HCT116 (cell line): ENCODE measurements around the gene KMT2D.

ENCODE experiments used
- CTCF ChIP-seq, 3 experiments: fragments of 200-600 bp in 1 of 3; sonication (generic) in 1 of 3; IDR thresholded peaks in 2 of 3; conservative IDR thresholded peaks in 1 of 3; 2 replicates each; pipeline ENCODE4 v1.5.1; 2012 to 2017; ENCODE audit warnings: low read depth in 2 of 3, low read length in 2 of 3, antibody characterized with exemption in 1 of 3, borderline replicate concordance in 1 of 3, control low read depth in 1 of 3, mild to moderate bottlenecking in 1 of 3, mixed read lengths in 1 of 3, mixed run types in 1 of 3, moderate library complexity in 1 of 3; ENCODE audit not compliant: insufficient read depth in 1 of 3
- EZH2 ChIP-seq: fragments of 200-600 bp; sonication (generic); IDR thresholded peaks from 2 replicates; pipeline ENCODE4 v1.6.1; 2017; ENCODE audit warnings: antibody characterized with exemption, mixed run types
- POLR2A ChIP-seq: IDR thresholded peaks from 2 replicates; pipeline ENCODE4 v1.7.0; 2011; ENCODE audit warnings: borderline replicate concordance; ENCODE audit not compliant: insufficient read depth, insufficient read length; ENCODE audit errors: extremely low read depth
- POLR2AphosphoS5 ChIP-seq: IDR thresholded peaks from 2 replicates; pipeline ENCODE4 v1.6.1; 2011; ENCODE audit warnings: mild to moderate bottlenecking, low read depth, low read length, moderate library complexity
- RAD21 ChIP-seq: IDR thresholded peaks from 2 replicates; pipeline ENCODE4 v1.6.1; 2012; ENCODE audit warnings: low read depth, mild to moderate bottlenecking
- REST ChIP-seq: IDR thresholded peaks from 2 replicates; pipeline ENCODE4 v1.6.1; 2012; ENCODE audit warnings: low read depth
- YY1 ChIP-seq: IDR thresholded peaks from 2 replicates; pipeline ENCODE4 v1.6.1; 2011; ENCODE audit warnings: low read length, low read depth, moderate library complexity, mild to moderate bottlenecking; ENCODE audit not compliant: insufficient replicate concordance; ENCODE audit errors: extremely low read depth
- ZFX ChIP-seq: fragments of 450-650 bp; IDR thresholded peaks from 2 replicates; pipeline ENCODE4 v1.6.1; 2017

- TF ChIP-seq RAD21, result no peak
- no peak for TF ChIP-seq EZH2
- TF ChIP-seq ZFX, result no peak
- TF ChIP-seq CTCF (IDR thresholded peaks at IDR 0.05 in 2 of 3, conservative IDR thresholded peaks at IDR 0.05 in 1 of 3; ENCODE audit: borderline replicate concordance in 1 of 3, insufficient read depth in 1 of 3, low read depth in 2 of 3, low read length in 2 of 3), result no peak
- TF ChIP-seq YY1, result no peak
- no peak for TF ChIP-seq POLR2AphosphoS5
- no peak for TF ChIP-seq POLR2A
- TF ChIP-seq REST, result no peak
These were observed 28.9 kb downstream of the KMT2D start for GRCh38 chr12:49031573-49032161.
